Osteocyte (in vitro differentiated cells): ENCODE measurements around the gene LARP1. TPM values are rescaled to one million over a fixed set of nuclear protein-coding genes. Genes with fewer than 3 reads are reported as not detected.

Source experiments
- DNase-seq: peaks from one replicate; pipeline ENCODE4 v3.0.0; 2021; ENCODE audit warnings: mixed read lengths; ENCODE audit not compliant: unreplicated experiment; ENCODE audit errors: extremely low spot score
- H3K27ac Mint-ChIP-seq: one replicate; pipeline ENCODE4 v1.8.0; 2021; ENCODE audit warnings: mild to moderate bottlenecking, mixed read lengths; ENCODE audit not compliant: unreplicated experiment
- H3K27me3 Mint-ChIP-seq: one replicate; pipeline ENCODE4 v1.8.0; 2021; ENCODE audit warnings: mixed read lengths; ENCODE audit not compliant: unreplicated experiment
- H3K36me3 Mint-ChIP-seq: one replicate; pipeline ENCODE4 v1.8.0; 2021; ENCODE audit warnings: mixed read lengths; ENCODE audit not compliant: unreplicated experiment
- H3K4me1 Mint-ChIP-seq: one replicate; pipeline ENCODE4 v1.8.0; 2021; ENCODE audit warnings: mixed read lengths; ENCODE audit not compliant: unreplicated experiment
- H3K4me3 Mint-ChIP-seq: one replicate; pipeline ENCODE4 v1.8.0; 2021; ENCODE audit warnings: mild to moderate bottlenecking, moderate library complexity, mixed read lengths; ENCODE audit not compliant: unreplicated experiment
- H3K9me3 Mint-ChIP-seq: one replicate; pipeline ENCODE4 v1.8.0; 2021; ENCODE audit warnings: mixed read lengths; ENCODE audit not compliant: unreplicated experiment
- total RNA-seq: library from RNA; stranded (reverse); gene quantifications from 2 replicates; pipeline ENCODE4 v1.2.1, GENCODE V29; 2021
- TF ChIP-seq, protein P1 (sequence below): fragments of 200-600 bp; sonication (generic); IDR thresholded peaks from 2 replicates; pipeline ENCODE4 v1.5.0; 2021; ENCODE audit warnings: antibody characterized with exemption, mild to moderate bottlenecking, moderate library complexity

Gene LARP1
- total RNA-seq, 1 donor from 2014 or later = 247 TPM

DNA sequence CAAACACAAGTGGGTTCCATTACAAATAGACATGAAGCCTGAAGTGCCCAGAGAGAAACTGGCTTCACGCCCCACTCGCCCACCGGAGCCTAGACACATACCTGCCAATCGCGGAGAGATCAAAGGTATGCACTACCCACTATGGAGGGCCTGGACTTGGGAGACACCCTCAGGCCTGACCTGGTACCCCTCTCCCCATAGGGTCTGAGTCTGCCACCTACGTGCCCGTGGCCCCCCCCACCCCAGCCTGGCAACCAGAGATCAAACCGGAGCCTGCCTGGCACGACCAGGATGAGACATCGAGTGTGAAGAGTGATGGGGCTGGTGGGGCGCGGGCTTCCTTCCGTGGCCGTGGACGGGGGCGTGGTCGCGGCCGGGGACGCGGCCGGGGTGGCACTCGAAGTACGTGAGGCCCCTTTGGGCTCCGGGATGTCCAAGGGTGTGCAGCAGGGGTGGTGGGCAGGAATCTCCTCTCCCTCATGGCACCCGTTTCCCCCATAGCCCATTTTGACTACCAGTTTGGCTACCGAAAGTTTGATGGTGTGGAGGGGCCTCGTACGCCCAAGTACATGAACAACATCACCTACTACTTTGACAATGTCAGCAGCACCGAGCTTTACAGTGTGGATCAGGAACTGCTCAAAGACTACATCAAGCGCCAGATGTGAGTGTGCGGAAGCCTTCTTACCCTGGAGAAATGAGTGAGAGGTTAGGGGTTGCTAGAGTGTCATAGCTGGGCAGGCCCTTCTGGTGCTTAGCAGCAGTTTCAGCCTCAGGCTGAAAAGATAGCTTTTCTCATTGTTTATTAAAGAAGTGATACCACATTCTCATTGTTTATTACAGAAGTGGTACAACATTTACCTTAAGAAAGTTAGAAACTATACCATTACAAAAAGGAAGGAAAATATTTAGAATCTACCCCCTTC lies 38.7 kb downstream of the LARP1 start:
- H3K9me3 Mint-ChIP-seq = no peaks in the 10 kb centered on the region
- TF ChIP-seq, protein P1, sequence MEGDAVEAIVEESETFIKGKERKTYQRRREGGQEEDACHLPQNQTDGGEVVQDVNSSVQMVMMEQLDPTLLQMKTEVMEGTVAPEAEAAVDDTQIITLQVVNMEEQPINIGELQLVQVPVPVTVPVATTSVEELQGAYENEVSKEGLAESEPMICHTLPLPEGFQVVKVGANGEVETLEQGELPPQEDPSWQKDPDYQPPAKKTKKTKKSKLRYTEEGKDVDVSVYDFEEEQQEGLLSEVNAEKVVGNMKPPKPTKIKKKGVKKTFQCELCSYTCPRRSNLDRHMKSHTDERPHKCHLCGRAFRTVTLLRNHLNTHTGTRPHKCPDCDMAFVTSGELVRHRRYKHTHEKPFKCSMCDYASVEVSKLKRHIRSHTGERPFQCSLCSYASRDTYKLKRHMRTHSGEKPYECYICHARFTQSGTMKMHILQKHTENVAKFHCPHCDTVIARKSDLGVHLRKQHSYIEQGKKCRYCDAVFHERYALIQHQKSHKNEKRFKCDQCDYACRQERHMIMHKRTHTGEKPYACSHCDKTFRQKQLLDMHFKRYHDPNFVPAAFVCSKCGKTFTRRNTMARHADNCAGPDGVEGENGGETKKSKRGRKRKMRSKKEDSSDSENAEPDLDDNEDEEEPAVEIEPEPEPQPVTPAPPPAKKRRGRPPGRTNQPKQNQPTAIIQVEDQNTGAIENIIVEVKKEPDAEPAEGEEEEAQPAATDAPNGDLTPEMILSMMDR = no peak
- peaks cover 53% of the 10 kb centered on the region for H3K36me3 Mint-ChIP-seq
- no peaks in the 10 kb centered on the region for H3K27me3 Mint-ChIP-seq
- peak overlapping the region; percentile 1 for H3K27ac Mint-ChIP-seq
- no peak for DNase-seq
- no peak overlapping the region for H3K4me3 Mint-ChIP-seq
- H3K4me1 Mint-ChIP-seq = peaks cover 2% of the 10 kb centered on the region

DNA sequence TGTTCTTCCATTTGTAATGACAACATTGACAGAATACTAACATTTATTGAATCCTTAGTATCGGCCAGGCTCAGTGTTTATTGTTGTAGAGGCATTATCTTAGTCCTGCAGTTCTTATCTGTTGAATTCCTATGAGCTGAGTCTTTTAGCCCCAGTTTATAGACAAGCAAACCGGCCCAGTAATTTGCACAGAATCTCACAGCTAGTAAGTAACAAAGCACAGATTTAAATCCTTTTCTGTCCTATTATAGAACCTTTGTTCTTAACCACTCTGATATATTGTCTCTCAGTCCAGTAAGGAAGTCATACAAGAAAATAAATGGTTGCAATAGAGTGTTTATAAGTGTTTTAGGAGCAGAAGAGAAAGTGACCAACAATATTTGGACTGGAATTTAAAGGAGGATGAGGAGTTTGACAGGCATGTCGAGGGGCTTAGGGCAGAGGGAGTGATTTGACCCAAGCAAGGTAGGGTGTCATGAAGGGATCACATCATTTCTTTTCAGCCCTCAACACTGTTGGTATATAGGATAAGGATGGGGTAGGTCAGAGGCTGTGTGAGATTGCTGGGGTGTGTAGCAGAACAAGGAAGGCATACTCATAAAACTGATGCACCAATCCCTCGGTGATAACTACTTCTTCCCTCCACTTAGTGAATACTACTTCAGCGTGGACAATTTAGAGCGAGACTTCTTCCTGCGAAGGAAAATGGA lies 39.5 kb downstream of the LARP1 start:
- Mint-ChIP-seq H3K36me3 (peaks cover 59% of the 10 kb centered on the region), H3K27me3 (no peaks in the 10 kb centered on the region), H3K4me1 (peaks cover 2% of the 10 kb centered on the region), H3K4me3 (no peak overlapping the region), H3K9me3 (no peaks in the 10 kb centered on the region), H3K27ac (peak overlapping the region; percentile 23)
- TF ChIP-seq, protein P1 = no peak
- DNase-seq = no peak

DNA sequence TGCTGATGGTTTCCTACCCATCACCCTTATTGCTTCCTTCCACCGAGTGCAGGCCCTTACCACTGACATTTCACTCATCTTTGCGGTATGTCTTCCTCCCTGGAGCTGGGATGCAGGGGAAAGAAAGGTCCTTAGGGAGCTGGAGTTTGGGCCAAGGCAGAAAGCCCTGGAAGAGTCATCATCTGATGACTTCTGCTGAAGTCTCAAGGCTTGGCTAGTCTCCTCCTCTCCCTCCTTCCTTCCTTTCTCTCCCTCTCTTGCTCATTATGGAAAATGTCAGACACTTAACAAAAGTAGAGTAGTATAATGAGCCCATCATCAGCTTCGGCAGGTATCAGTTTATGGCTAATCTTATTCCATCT lies 40.0 kb downstream of the LARP1 start:
- Mint-ChIP-seq H3K36me3 (peaks cover 62% of the 10 kb centered on the region), H3K27ac (peak overlapping the region; percentile 23), H3K9me3 (no peaks in the 10 kb centered on the region), H3K4me1 (peaks cover 4% of the 10 kb centered on the region), H3K27me3 (no peaks in the 10 kb centered on the region), H3K4me3 (no peak overlapping the region)
- TF ChIP-seq, protein P1 = no peak
- DNase-seq = no peak

DNA sequence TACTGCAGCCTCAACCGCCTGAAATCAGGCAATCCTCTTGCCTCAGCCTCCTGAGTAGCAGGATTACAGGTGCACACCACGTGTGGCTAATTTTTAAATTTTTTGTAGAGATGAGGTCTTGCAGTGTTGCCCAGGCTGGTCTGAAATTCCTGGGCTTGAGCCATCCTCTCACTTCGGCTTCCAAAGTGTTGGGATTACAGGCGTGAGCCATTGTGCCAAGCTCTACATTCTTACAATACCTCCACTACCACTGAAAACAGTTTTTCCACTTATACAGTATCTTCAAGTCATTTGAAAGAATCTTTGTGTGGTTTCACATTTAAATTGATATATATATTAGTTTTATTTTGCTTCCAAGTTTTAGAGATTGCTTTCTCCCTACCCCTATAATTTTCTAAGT lies 42.6 kb downstream of the LARP1 start:
- TF ChIP-seq, protein P1 = no peak

DNA sequence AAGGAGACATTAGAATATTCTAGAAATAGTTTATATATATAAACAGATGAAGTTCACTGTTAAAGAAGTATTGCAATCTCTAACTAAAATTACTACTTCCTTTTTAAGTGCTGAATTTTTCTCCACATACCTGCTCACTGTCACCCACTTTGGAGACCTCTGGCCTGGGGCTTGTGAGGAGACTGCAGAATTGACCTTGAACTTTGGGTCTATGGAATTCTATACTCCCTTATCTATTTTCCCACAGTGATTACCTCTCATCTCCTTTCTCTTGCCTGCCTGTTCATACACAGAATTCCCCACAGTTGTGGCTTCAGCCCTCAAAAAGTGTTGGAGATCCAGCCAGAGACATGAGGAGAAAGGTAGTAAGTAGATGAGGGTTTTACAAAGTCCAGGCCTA lies 45.4 kb downstream of the LARP1 start:
- Mint-ChIP-seq H3K4me3 (no peak overlapping the region), H3K27ac (peak overlapping the region; percentile 35), H3K4me1 (peaks cover 20% of the 10 kb centered on the region), H3K9me3 (no peaks in the 10 kb centered on the region), H3K36me3 (peaks cover 68% of the 10 kb centered on the region), H3K27me3 (no peaks in the 10 kb centered on the region)
- TF ChIP-seq, protein P1 = no peak
- DNase-seq = no peak

More for the DNA sequence above, 42.6 kb downstream of the LARP1 start:
- H3K4me1 Mint-ChIP-seq = peaks cover 20% of the 10 kb centered on the region
- DNase-seq = no peak
- H3K4me3 Mint-ChIP-seq = no peak overlapping the region
- no peaks in the 10 kb centered on the region for H3K27me3 Mint-ChIP-seq
- no peak overlapping the region for H3K27ac Mint-ChIP-seq
- H3K9me3 Mint-ChIP-seq = no peaks in the 10 kb centered on the region
- peaks cover 63% of the 10 kb centered on the region for H3K36me3 Mint-ChIP-seq
